Upper lobe of right lung (tissue), 1 donor: Measurements from ENCODE around the gene EFCAB9. TPM values are rescaled to one million over a fixed set of nuclear protein-coding genes. Genes with fewer than 3 reads are reported as not detected.

Experiments
- ATAC-seq: fragments of 200-7000 bp; cut with Tn5 transposase; one replicate; pipeline ENCODE4 v1.9.1; 2020; ENCODE audit warnings: mild to moderate bottlenecking, moderate library complexity
- DNase-seq: peaks from one replicate; pipeline ENCODE4 v3.0.0-alpha.2; 2020
- H3K27ac ChIP-seq: fragments of 200-600 bp; one replicate; pipeline ENCODE4 v1.8.0; 2022
- H3K27me3 ChIP-seq: fragments of 200-600 bp; one replicate; pipeline ENCODE4 v1.8.0; 2022; ENCODE audit warnings: mild to moderate bottlenecking
- H3K36me3 ChIP-seq: fragments of 200-600 bp; one replicate; pipeline ENCODE4 v1.8.0; 2022
- H3K4me1 ChIP-seq: fragments of 200-600 bp; one replicate; pipeline ENCODE4 v1.8.0; 2022
- H3K4me3 ChIP-seq: fragments of 200-600 bp; one replicate; pipeline ENCODE4 v1.8.0; 2022; ENCODE audit warnings: mild to moderate bottlenecking
- H3K9me3 ChIP-seq: fragments of 200-600 bp; one replicate; pipeline ENCODE4 v1.8.0; 2022
- CTCF ChIP-seq: fragments of 200-600 bp; IDR thresholded peaks from one replicate; pipeline ENCODE4 v1.8.0; 2022; ENCODE audit warnings: antibody characterized with exemption
- intact Hi-C: fragments of 100-400 bp; cut with DNase I; formaldehyde crosslinking; loops from one replicate; pipeline ENCODE4 v1.11.0; 2022
- total RNA-seq: library from RNA; stranded (reverse); fragmentation: NEBNext Ultra II Directional; extraction: Animal tissue kit (Norgen Biotek cat#: 25700); gene quantifications from one replicate; pipeline ENCODE4 v1.2.1, GENCODE V29; 2021
- donor health status: DM: no; HTN: yes; CAD: no; lungs with severe emphysema.

EFCAB9 gene
- total RNA-seq, 1 donor from 2014 or later: not detected

GRCh38 chr5:172211676-172212075 is 17.7 kb downstream of the EFCAB9 start:
- Histone ChIP-seq H3K36me3 (peaks cover 19% of the 10 kb centered on the region), H3K4me1 (no peaks in the 10 kb centered on the region), H3K9me3 (no peaks in the 10 kb centered on the region), H3K27ac (no peak overlapping the region), H3K27me3 (no peaks in the 10 kb centered on the region), H3K4me3 (no peak overlapping the region)
- intact Hi-C loops: no loop called here
- no peak for ATAC-seq
- no peak for DNase-seq
- TF ChIP-seq CTCF: no peak

GRCh38 chr5:172213126-172213525 is 19.2 kb downstream of the EFCAB9 start:
- no peak for TF ChIP-seq CTCF
- Histone ChIP-seq H3K27me3 (no peaks in the 10 kb centered on the region), H3K36me3 (peaks cover 19% of the 10 kb centered on the region), H3K9me3 (no peaks in the 10 kb centered on the region), H3K4me3 (no peak overlapping the region), H3K4me1 (no peaks in the 10 kb centered on the region), H3K27ac (no peak overlapping the region)
- no peak for DNase-seq
- intact Hi-C loops: no loop called here
- no peak for ATAC-seq

- no peaks in the 10 kb centered on the region for H3K27me3 ChIP-seq
- no peaks in the 10 kb centered on the region for H3K9me3 ChIP-seq
- H3K27ac ChIP-seq: no peak overlapping the region
- no peak for TF ChIP-seq CTCF
- ATAC-seq (no peak), DNase-seq (no peak)
- no peaks in the 10 kb centered on the region for H3K4me1 ChIP-seq
- H3K4me3 ChIP-seq: no peak overlapping the region
- H3K36me3 ChIP-seq: peaks cover 11% of the 10 kb centered on the region
- intact Hi-C loops: no loop called here
Measured at GRCh38 chr5:172216345-172216744, 22.4 kb downstream of the EFCAB9 start.

- Histone ChIP-seq H3K27ac (no peak overlapping the region), H3K4me3 (no peak overlapping the region), H3K27me3 (no peaks in the 10 kb centered on the region), H3K36me3 (peaks cover 5% of the 10 kb centered on the region), H3K9me3 (no peaks in the 10 kb centered on the region), H3K4me1 (no peaks in the 10 kb centered on the region)
- no peak for DNase-seq
- intact Hi-C loops: no loop called here
- no peak for ATAC-seq
- TF ChIP-seq CTCF: no peak
Measured at GRCh38 chr5:172219296-172219695, 25.3 kb downstream of the EFCAB9 start.

GRCh38 chr5:172223901-172224873 is 30.2 kb downstream of the EFCAB9 start:
- no peak for ATAC-seq
- H3K9me3 ChIP-seq: no peaks in the 10 kb centered on the region
- H3K4me1 ChIP-seq: no peaks in the 10 kb centered on the region
- peaks cover 21% of the 10 kb centered on the region for H3K36me3 ChIP-seq
- H3K27me3 ChIP-seq: no peaks in the 10 kb centered on the region
- no peak for TF ChIP-seq CTCF
- DNase-seq: no peak
- intact Hi-C loops: no loop called here
- no peak overlapping the region for H3K27ac ChIP-seq
- H3K4me3 ChIP-seq: no peak overlapping the region
